ENCODE results near the gene ABCB10. TPM values are rescaled to one million over a fixed set of nuclear protein-coding genes. Genes with fewer than 3 reads are reported as not detected.

ABCB10 gene
- total RNA-seq, 2 donors from 2014 or later: 14.6 to 18.1 TPM

GRCh38 chr1:229474509-229474908 is 84.0 kb downstream of the ABCB10 start:
- H3K4me1 ChIP-seq (ENCODE audit: control insufficient read depth, insufficient read depth, low read length): no peaks in the 10 kb centered on the region
- no peak overlapping the region for H3K9ac ChIP-seq (ENCODE audit: extremely low read depth, low read length, poor library complexity, severe bottlenecking)
- no peaks in the 10 kb centered on the region for H3K9me3 ChIP-seq (ENCODE audit: control insufficient read depth, low read length)
- no peak overlapping the region for H3K4me3 ChIP-seq (ENCODE audit: low read length)
- TF ChIP-seq, protein P1, sequence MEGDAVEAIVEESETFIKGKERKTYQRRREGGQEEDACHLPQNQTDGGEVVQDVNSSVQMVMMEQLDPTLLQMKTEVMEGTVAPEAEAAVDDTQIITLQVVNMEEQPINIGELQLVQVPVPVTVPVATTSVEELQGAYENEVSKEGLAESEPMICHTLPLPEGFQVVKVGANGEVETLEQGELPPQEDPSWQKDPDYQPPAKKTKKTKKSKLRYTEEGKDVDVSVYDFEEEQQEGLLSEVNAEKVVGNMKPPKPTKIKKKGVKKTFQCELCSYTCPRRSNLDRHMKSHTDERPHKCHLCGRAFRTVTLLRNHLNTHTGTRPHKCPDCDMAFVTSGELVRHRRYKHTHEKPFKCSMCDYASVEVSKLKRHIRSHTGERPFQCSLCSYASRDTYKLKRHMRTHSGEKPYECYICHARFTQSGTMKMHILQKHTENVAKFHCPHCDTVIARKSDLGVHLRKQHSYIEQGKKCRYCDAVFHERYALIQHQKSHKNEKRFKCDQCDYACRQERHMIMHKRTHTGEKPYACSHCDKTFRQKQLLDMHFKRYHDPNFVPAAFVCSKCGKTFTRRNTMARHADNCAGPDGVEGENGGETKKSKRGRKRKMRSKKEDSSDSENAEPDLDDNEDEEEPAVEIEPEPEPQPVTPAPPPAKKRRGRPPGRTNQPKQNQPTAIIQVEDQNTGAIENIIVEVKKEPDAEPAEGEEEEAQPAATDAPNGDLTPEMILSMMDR (conservative IDR thresholded peaks at IDR 0.05): no peak
- H3K27me3 ChIP-seq (ENCODE audit: control insufficient read depth, insufficient read depth, low read length, poor library complexity, severe bottlenecking): no peaks in the 10 kb centered on the region
- no peak overlapping the region for H3K27ac ChIP-seq (ENCODE audit: low read depth, low read length)
- H3K9me3 Mint-ChIP-seq: no peaks in the 10 kb centered on the region
- peaks cover 63% of the 10 kb centered on the region for H3K36me3 Mint-ChIP-seq (ENCODE audit: low read depth)
- H3K4me3 Mint-ChIP-seq: no peak overlapping the region
- WGBS, 2 experiments (ENCODE audit: insufficient coverage in 1 of 2, insufficient read length in 1 of 2): 90 to 91% methylated on average over 2 of the region's 2 CpGs
- no peak for DNase-seq
- H3K27ac Mint-ChIP-seq: no peak overlapping the region
- no peaks in the 10 kb centered on the region for H3K27me3 Mint-ChIP-seq (ENCODE audit: insufficient read depth)
- H3K36me3 ChIP-seq (ENCODE audit: control insufficient read depth, insufficient read depth, low read length): peaks cover 83% of the 10 kb centered on the region
- no peaks in the 10 kb centered on the region for H3K4me1 Mint-ChIP-seq

DNA sequence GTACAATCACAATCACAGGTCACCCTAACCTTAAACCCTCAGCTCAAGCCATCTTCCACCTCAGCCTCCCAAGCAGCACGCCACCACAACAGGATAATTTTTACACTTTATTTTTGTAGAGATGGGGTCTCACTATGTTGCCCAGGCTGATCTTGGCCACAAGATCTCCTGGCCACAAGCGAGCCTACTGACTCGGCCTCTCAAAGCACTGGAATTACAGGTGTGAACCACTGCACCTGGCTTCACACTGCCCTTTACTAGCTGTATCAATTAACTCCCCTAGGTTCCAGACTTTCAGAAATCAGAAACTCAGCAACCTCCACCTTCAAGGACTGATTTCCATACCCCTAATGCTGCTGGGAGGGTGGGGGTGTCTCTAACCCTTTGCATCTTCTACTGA is 87.3 kb downstream of the ABCB10 start:
- no peaks in the 10 kb centered on the region for H3K27me3 ChIP-seq (ENCODE audit: control insufficient read depth, insufficient read depth, low read length, poor library complexity, severe bottlenecking)
- TF ChIP-seq, protein P1 (conservative IDR thresholded peaks at IDR 0.05): no peak
- 92 to 100% methylated on average over 2 to 3 of the region's 3 CpGs for WGBS, 2 experiments (ENCODE audit: insufficient coverage in 1 of 2, insufficient read length in 1 of 2)
- H3K9me3 ChIP-seq (ENCODE audit: control insufficient read depth, low read length): no peaks in the 10 kb centered on the region
- H3K36me3 ChIP-seq (ENCODE audit: control insufficient read depth, insufficient read depth, low read length): peaks cover 80% of the 10 kb centered on the region
- Mint-ChIP-seq H3K36me3 (ENCODE audit: low read depth) (peaks cover 62% of the 10 kb centered on the region), H3K27me3 (ENCODE audit: insufficient read depth) (no peaks in the 10 kb centered on the region), H3K4me1 (peaks cover 5% of the 10 kb centered on the region), H3K27ac (peak overlapping the region; percentile 11), H3K9me3 (no peaks in the 10 kb centered on the region), H3K4me3 (no peak overlapping the region)
- H3K4me3 ChIP-seq (ENCODE audit: low read length): no peak overlapping the region
- DNase-seq: no peak
- no peak overlapping the region for H3K9ac ChIP-seq (ENCODE audit: extremely low read depth, low read length, poor library complexity, severe bottlenecking)
- H3K4me1 ChIP-seq (ENCODE audit: control insufficient read depth, insufficient read depth, low read length): no peaks in the 10 kb centered on the region
- H3K27ac ChIP-seq (ENCODE audit: low read depth, low read length): no peak overlapping the region

DNA sequence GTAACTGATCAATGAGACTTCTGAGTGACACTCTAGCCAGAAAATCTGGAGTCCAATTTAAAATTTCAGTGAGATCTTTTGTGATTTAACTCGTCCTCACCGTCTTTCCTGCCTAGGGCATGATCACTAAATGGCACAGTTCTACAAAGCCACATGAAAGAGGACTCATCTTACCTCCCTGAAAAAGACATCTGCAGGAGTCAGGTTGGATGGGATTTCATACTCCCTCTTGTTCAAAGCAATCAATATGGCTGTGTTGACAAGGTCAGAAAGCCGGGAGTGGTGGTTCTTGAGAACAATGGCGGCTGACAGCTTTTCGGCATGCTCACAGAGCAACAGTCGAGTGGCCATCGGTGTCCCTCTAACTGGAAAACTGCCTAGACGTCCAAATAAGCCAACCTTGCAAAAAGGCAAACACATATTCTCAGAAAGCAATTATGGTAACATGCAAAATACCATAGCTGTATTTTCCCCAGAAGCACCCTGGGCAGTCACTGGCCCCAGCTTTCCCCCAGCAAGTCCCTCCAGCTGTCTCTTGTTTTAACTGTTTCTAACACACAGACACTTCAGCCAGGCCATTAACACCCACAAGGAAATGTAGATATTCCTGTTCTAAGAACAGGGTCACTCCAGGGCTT is 88.0 kb downstream of the ABCB10 start:
- H3K27me3 Mint-ChIP-seq (ENCODE audit: insufficient read depth): no peaks in the 10 kb centered on the region
- H3K27me3 ChIP-seq (ENCODE audit: control insufficient read depth, insufficient read depth, low read length, poor library complexity, severe bottlenecking): no peaks in the 10 kb centered on the region
- H3K27ac Mint-ChIP-seq: peak overlapping the region; percentile 11
- H3K4me1 ChIP-seq (ENCODE audit: control insufficient read depth, insufficient read depth, low read length): no peaks in the 10 kb centered on the region
- no peak overlapping the region for H3K9ac ChIP-seq (ENCODE audit: extremely low read depth, low read length, poor library complexity, severe bottlenecking)
- H3K4me3 Mint-ChIP-seq: no peak overlapping the region
- peaks cover 5% of the 10 kb centered on the region for H3K4me1 Mint-ChIP-seq
- WGBS, 2 experiments (ENCODE audit: insufficient coverage in 1 of 2, insufficient read length in 1 of 2): 83 to 94% methylated on average over 2 to 8 of the region's 8 CpGs
- no peaks in the 10 kb centered on the region for H3K9me3 ChIP-seq (ENCODE audit: control insufficient read depth, low read length)
- no peak overlapping the region for H3K27ac ChIP-seq (ENCODE audit: low read depth, low read length)
- H3K36me3 ChIP-seq (ENCODE audit: control insufficient read depth, insufficient read depth, low read length): peaks cover 80% of the 10 kb centered on the region
- DNase-seq: no peak
- H3K9me3 Mint-ChIP-seq: no peaks in the 10 kb centered on the region
- H3K36me3 Mint-ChIP-seq (ENCODE audit: low read depth): peaks cover 62% of the 10 kb centered on the region
- no peak overlapping the region for H3K4me3 ChIP-seq (ENCODE audit: low read length)
- TF ChIP-seq, protein P1 (conservative IDR thresholded peaks at IDR 0.05): no peak
